NCI-H82 (cell line): Measurements from ENCODE around the gene KPNA1.
"Not testable (repeated sequence)": the region's sequence is repeated elsewhere in the genome, so short reads cannot be mapped to it uniquely, and the experiment has no call there.

Experiments
- DNase-seq: peaks from one replicate; lab custom pipeline; 2025; lab: John Stamatoyannopoulos, UW

KPNA1 gene

DNA sequence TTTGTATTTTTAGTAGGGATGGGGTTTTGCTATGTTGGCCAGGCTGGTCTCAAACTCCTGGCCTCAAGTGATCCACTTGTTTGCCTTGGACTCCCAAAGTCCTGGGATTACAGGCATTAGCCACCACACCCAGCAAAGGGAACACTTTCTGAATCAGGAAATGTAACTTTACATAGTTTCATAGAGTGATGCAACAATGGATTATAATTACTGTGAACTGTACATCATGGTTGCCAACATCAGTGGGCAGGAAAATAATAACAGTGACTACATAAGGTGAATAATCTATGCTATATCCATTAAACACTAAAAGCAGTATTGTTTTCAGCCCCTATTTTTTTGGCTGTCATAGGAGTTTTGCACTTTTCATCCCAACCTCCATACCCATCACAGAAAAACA is 5.0 kb upstream of the KPNA1 start:
- DNase-seq = no peak

GRCh38 chr3:122516846-122517360 is 2.2 kb upstream of the KPNA1 start:
- DNase-seq = no peak

- no peak for DNase-seq
Measured at GRCh38 chr3:122515870-122516269, 1.1 kb upstream of the KPNA1 start.

- DNase-seq = no peak
Measured at GRCh38 chr3:122515020-122515468, 305 bp upstream of the KPNA1 start.

- peak; percentile 30 for DNase-seq
Measured at GRCh38 chr3:122513386-122514122, 1.2 kb downstream of the KPNA1 start.

- no peak for DNase-seq
Measured at GRCh38 chr3:122512284-122512683, 2.5 kb downstream of the KPNA1 start.

GRCh38 chr3:122510878-122511535 is 3.7 kb downstream of the KPNA1 start:
- DNase-seq = peak; percentile 21

DNA sequence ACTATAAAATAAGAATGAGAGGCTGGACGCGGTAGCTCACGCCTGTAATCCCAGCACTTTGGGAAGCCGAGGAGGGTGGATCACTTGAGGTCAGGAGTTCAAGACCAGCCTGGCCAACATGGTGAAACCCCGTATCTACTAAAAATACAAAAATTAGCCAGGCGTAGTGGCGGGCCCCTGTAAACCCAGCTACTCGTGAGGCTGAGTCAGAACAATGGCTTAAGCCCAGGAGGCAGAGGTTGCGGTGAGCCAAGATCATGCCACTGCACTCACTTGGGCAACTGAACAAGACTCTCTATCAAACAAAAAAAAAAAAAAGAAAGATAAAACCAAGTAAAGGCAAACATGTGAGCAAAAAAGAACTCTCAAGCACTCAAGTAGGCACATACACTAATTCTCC is 5.8 kb downstream of the KPNA1 start:
- not testable (repeated sequence) for DNase-seq

DNA sequence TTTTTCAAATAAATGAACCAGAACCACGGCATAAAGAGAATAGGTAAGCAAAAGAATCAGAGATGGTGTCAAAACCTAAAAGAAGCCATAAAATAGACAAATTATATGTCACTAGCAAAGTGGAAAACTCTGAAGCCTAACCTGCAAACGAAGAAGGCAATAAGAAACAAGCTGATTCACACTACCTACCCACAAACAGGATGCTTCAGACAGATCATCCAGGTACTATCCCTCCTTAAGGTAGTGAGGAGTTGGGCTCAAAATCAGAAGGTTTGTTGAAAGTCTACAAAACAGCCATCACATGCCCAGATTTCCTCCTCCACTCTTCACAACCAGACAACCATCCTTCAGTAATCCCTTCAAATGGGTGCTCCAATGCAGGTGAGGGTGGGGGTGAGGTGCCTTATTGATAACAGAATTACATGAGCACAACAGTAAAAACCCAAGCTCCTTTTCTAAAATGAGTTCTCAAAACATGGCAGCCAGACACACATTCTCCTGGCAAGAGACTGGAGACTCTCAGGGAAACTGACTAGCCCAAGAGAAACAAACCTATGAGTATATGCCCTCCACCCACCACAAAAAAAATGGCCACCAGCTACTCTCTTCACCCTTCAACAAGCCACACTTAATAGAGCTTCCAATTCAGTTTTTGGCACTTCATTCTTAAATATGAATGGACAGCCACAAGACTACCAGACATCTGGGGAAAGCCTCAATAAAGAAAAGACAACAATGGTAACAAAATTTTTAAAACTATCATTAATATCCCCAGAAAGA is 6.4 kb downstream of the KPNA1 start:
- DNase-seq = no peak

DNA sequence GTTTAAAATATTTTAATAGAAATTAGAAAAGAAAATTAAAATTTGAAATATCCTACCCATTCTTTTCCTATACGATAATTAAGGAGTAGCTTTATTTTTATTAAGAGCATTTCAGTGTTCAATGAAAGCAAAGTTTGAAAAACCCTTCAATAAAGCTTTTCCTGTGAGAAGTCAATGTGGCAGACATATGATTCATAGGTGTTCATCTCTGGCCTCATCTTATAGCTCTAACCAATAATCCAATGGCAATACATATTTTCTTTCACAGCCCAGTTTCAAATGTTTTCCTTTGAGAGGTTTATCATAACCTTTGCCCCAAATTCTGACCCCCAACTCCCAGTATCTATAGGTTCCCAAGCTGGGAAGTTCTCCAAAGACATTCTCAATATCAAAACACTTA is 8.3 kb downstream of the KPNA1 start:
- DNase-seq = no peak

DNA sequence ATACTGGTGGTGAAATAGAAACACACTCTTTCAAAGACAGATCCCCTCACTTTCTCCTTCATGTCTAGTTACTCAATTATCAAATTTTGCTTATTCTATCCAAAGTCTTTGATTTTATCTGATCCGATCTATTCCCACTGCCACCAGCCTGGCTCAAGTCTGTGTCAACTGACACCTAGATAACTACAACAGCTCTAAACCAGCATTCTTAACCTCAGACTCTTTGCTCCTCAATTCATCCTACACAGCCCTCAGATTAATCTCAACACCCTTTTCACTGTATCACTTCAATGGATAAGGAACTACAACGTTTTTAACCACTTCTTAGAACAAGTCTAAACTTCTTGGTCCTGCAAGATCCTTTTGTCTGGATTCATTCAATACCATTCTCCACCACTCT is 9.1 kb downstream of the KPNA1 start:
- no peak for DNase-seq

- no peak for DNase-seq
Measured at GRCh38 chr3:122502941-122503340, 11.8 kb downstream of the KPNA1 start.

GRCh38 chr3:122502139-122502538 is 12.6 kb downstream of the KPNA1 start:
- no peak for DNase-seq

DNA sequence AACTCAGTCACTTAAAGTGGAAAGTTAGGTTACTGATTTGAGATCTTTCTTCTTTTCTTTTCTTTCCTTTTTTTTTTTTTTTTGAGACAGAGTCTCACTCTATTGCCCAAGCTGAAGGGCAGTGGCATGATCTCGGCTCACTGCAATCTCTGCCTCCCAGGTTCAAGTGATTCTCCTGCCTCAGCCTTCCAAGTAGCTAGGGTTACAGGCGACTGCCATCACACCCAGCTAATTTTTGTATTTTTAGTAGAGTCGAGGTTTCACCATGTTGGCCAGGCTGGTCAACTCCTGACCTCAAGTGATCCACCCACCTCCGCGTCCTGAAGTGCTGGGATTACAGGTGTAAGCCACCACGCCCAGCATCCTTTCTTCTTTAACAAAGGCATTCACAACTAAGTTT is 13.8 kb downstream of the KPNA1 start:
- not testable (repeated sequence) for DNase-seq

- no peak for DNase-seq
Measured at GRCh38 chr3:122498152-122498551, 16.6 kb downstream of the KPNA1 start.

DNA sequence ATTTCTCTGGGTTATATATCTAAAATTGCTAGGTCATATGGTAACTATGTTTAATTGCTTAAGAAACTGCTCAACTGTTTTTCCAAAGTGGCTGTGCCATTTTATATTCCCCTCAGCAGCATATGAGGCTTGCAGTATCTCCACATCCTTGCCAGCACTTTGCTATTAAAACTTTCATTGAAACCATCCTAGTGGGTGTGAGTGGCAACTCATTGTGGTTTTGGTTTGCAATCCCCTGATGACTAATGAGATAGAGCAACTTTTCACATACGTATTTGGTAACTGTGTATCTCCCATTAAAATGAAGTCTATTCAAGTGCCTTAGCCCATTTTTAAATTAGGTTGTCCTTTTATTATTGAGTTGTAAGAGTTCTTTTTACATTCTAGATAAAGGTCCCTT is 17.3 kb downstream of the KPNA1 start:
- DNase-seq = no peak

DNA sequence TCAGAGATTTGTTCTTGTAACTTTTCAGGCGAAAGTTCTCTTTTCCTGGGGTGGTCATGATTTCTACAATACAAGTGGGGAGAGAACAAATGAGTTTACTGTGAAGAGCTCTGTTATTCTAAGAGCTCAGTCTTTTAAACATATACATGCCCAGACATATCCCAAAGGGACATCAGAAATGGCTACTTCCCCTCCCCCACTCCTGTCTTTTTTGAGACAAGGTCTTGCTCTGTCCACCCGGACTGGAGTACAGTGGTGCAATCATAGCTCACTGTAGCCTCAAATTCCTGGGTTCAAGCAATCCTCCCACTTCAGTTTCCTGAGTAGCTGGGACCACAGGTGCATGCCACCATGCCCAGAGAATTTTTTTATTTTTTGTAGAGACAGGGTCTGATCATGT is 18.2 kb downstream of the KPNA1 start:
- DNase-seq = no peak

GRCh38 chr3:122493296-122493695 is 21.4 kb downstream of the KPNA1 start:
- DNase-seq = no peak

- DNase-seq = no peak
Measured at GRCh38 chr3:122488262-122488973, 26.3 kb downstream of the KPNA1 start.

GRCh38 chr3:122484985-122485384 is 29.8 kb downstream of the KPNA1 start:
- DNase-seq = no peak

- DNase-seq = no peak
Measured at GRCh38 chr3:122481390-122481789, 33.3 kb downstream of the KPNA1 start.

GRCh38 chr3:122476532-122476931 is 38.2 kb downstream of the KPNA1 start:
- DNase-seq = no peak
